Measurements from ENCODE around the gene CCBE1. TPM values are rescaled to one million over a fixed set of nuclear protein-coding genes. Genes with fewer than 3 reads are reported as not detected.
"Not testable (repeated sequence)": the region's sequence is repeated elsewhere in the genome, so short reads cannot be mapped to it uniquely, and the experiment has no call there.

Gene CCBE1
- polyA plus RNA-seq, 4 donors: 33.2 to 45.3 (median 40.1) TPM

GRCh38 chr18:59686260-59686659 lies 11.0 kb downstream of the CCBE1 start:
- DNase-seq (ENCODE audit: low read depth in 4 of 4, low spot score in 2 of 4): no peak

GRCh38 chr18:59685501-59685900 lies 11.7 kb downstream of the CCBE1 start:
- DNase-seq (ENCODE audit: low read depth in 4 of 4, low spot score in 2 of 4): no peak

GRCh38 chr18:59684777-59685176 lies 12.4 kb downstream of the CCBE1 start:
- no peak for DNase-seq (ENCODE audit: low read depth in 4 of 4, low spot score in 2 of 4)

- DNase-seq (ENCODE audit: low read depth in 4 of 4, low spot score in 2 of 4): no peak
These were observed 15.7 kb downstream of the CCBE1 start for GRCh38 chr18:59681521-59682004.

- DNase-seq (ENCODE audit: low read depth in 4 of 4, low spot score in 2 of 4): no peak
These were observed 16.2 kb downstream of the CCBE1 start for GRCh38 chr18:59681051-59681450.

GRCh38 chr18:59675346-59675745 lies 21.9 kb downstream of the CCBE1 start:
- DNase-seq (ENCODE audit: low read depth in 4 of 4, low spot score in 2 of 4): no peak

- no peak for DNase-seq (ENCODE audit: low read depth in 4 of 4, low spot score in 2 of 4)
These were observed 22.3 kb downstream of the CCBE1 start for GRCh38 chr18:59674903-59675270.

GRCh38 chr18:59674186-59674902 lies 22.9 kb downstream of the CCBE1 start:
- no peak for DNase-seq (ENCODE audit: low read depth in 4 of 4, low spot score in 2 of 4)

- DNase-seq (ENCODE audit: low read depth in 4 of 4, low spot score in 2 of 4): no peak
These were observed 24.9 kb downstream of the CCBE1 start for GRCh38 chr18:59672235-59672711.

GRCh38 chr18:59671551-59671950 lies 25.7 kb downstream of the CCBE1 start:
- no peak for DNase-seq (ENCODE audit: low read depth in 4 of 4, low spot score in 2 of 4)

- DNase-seq (ENCODE audit: low read depth in 4 of 4, low spot score in 2 of 4): no peak
These were observed 27.2 kb downstream of the CCBE1 start for GRCh38 chr18:59669872-59670657.

- DNase-seq (ENCODE audit: low read depth in 4 of 4, low spot score in 2 of 4): no peak
These were observed 29.7 kb downstream of the CCBE1 start for GRCh38 chr18:59667488-59667887.

- not testable (repeated sequence) for DNase-seq (ENCODE audit: low read depth in 4 of 4, low spot score in 2 of 4)
These were observed 31.2 kb downstream of the CCBE1 start for GRCh38 chr18:59666007-59666402.

- DNase-seq (ENCODE audit: low read depth in 4 of 4, low spot score in 2 of 4): no peak
These were observed 31.9 kb downstream of the CCBE1 start for GRCh38 chr18:59665057-59666006.

- no peak for DNase-seq (ENCODE audit: low read depth in 4 of 4, low spot score in 2 of 4)
These were observed 32.9 kb downstream of the CCBE1 start for GRCh38 chr18:59664329-59664728.

GRCh38 chr18:59663096-59663495 lies 34.1 kb downstream of the CCBE1 start:
- DNase-seq (ENCODE audit: low read depth in 4 of 4, low spot score in 2 of 4): no peak

- DNase-seq (ENCODE audit: low read depth in 4 of 4, low spot score in 2 of 4): no peak
These were observed 35.1 kb downstream of the CCBE1 start for GRCh38 chr18:59661891-59662701.

GRCh38 chr18:59660786-59661743 lies 36.2 kb downstream of the CCBE1 start:
- DNase-seq (ENCODE audit: low read depth in 4 of 4, low spot score in 2 of 4): no peak

GRCh38 chr18:59660366-59660765 lies 36.9 kb downstream of the CCBE1 start:
- no peak for DNase-seq (ENCODE audit: low read depth in 4 of 4, low spot score in 2 of 4)

Data from left renal cortex interstitium (tissue), 4 donors.